GM18526 (cell line): ENCODE data around the gene BCL2L14.

Experiments used
- POLR2A ChIP-seq: IDR thresholded peaks from 3 replicates; pipeline ENCODE4 v1.6.1; 2011; ENCODE audit not compliant: insufficient read length; ENCODE audit errors: extremely low read depth

Gene BCL2L14

GRCh38 chr12:12123036-12123604 lies 52.4 kb downstream of the BCL2L14 start:
- TF ChIP-seq POLR2A, result no peak

GRCh38 chr12:12126551-12126950 lies 55.8 kb downstream of the BCL2L14 start:
- no peak for TF ChIP-seq POLR2A

DNA sequence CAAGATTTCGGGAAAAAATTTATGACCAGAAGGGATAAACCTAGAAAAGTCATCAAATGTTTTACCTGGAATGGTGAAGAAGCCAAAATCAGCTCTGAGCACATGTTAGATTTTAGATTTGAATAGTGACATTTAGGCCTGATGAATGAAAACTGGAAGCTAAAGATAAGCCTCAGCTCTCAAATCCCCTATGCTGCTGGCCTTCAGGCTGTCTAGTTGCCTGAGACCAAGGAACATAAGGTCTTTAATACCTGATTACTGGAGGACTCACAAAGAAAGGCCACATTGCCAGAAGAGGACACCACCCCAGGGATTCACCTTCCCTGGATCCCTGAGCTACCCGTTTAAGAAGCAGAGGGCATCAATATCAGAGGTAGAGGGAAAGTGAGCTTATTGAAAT lies 56.6 kb downstream of the BCL2L14 start:
- no peak for TF ChIP-seq POLR2A

DNA sequence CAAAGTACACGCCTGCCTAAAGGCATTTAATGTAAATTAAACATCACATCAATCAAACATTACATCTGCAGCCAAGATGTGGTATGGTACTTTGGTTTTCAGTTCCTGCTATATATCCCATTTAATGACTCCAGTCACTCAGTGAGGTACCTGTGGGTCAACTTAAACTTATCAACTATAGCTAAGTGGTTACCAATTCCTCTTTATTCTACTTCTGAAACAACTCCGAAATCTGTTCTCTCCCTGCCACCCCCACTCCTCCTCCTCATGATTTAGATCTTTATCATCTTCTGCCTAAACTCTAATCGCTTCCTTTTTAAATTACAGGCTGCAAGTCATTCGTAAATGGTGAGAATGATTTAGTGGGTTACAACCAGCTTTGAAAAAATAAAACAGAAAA lies 57.9 kb downstream of the BCL2L14 start:
- TF ChIP-seq POLR2A, result no peak

GRCh38 chr12:12133259-12133658 lies 62.5 kb downstream of the BCL2L14 start:
- TF ChIP-seq POLR2A, result no peak

- TF ChIP-seq POLR2A, result no peak
These were observed 63.0 kb downstream of the BCL2L14 start for GRCh38 chr12:12133785-12134184.

- no peak for TF ChIP-seq POLR2A
These were observed 67.7 kb downstream of the BCL2L14 start for GRCh38 chr12:12138203-12139154.

DNA sequence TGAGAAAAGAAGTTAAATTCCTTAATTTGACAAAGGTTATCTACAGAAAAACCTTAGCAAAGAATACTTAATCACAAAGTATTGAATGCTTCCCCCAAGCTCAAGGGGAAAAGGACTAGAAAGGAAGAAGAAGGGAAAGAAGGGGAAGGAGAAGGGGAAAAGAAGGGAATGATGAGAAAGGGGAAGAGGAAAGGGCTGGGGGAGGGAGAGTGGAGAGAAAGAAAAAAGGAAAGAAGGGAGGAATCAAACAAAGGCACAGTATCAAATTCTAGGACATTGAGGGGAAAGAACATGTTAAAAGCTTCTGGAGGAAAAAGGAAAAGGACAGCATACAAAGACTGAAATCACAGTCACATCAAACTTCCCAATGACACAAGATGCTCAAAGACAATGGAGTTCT lies 70.3 kb downstream of the BCL2L14 start:
- TF ChIP-seq POLR2A, result no peak

DNA sequence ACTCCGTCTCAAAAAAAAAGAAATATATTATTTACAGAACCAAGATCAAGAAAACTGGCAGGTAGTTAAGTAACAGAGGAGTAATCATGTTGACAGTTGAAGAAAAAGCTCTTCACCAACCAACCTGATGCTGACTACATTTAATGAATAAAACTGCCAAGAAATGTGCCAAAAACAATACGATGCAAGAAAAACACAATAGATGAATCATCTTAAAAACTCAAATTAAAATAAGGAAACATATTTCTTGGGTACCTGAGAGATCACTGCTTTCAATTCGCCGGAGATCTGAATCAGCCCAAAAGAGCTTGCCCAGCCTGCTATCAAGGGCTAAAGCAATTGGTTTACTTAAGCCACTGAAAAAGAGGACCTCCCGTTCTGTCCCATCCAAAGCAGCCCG lies 76.4 kb downstream of the BCL2L14 start:
- no peak for TF ChIP-seq POLR2A
